ENCODE data around the gene TSPYL6. TPM values are rescaled to one million over a fixed set of nuclear protein-coding genes. Genes with fewer than 3 reads are reported as not detected.
"Not testable (repeated sequence)": the region's sequence is repeated elsewhere in the genome, so short reads cannot be mapped to it uniquely, and the experiment has no call there.

Gene TSPYL6
- total and polyA plus RNA-seq, 2 of the 8 experiments (the other 6 are each of a cell fraction or from before 2014, with no cell fraction given): not detected

GRCh38 chr2:54265081-54265480 lies 9.1 kb upstream of the TSPYL6 start:
- FAIRE-seq; H2AFZ ChIP-seq (ENCODE audit: low read length); H3K27ac ChIP-seq (ENCODE audit: low read depth, low read length); H3K9ac ChIP-seq (replicated peaks in 1 of 4; ENCODE audit: extremely low read depth in 1 of 4, low read depth in 3 of 4, low read length in 3 of 4); H3K18ac ChIP-seq (ENCODE audit: extremely low read depth, low read length); H3K4me1 ChIP-seq (replicated peaks in 1 of 4; ENCODE audit: control insufficient read depth in 3 of 4, insufficient read depth in 4 of 4, low read length in 3 of 4); H2AK5ac ChIP-seq (ENCODE audit: low read depth, low read length); H2BK20ac ChIP-seq (ENCODE audit: low read length); H3K4ac ChIP-seq (replicated peaks; ENCODE audit: insufficient read length, low read depth, low read length); H3K4me3 ChIP-seq (ENCODE audit: extremely low read depth in 1 of 4, insufficient read depth in 2 of 4, low read depth in 3 of 4, low read length in 4 of 4); H4K91ac ChIP-seq (replicated peaks; ENCODE audit: insufficient read length, low read length); H3K14ac ChIP-seq (ENCODE audit: insufficient read length); H3K79me2 ChIP-seq (ENCODE audit: control insufficient read depth in 1 of 2, insufficient read depth in 2 of 2, low read length in 2 of 2); H3K36me3 ChIP-seq (ENCODE audit: control insufficient read depth in 2 of 4, insufficient read depth in 4 of 4, low read length in 3 of 4); H3K9me3 ChIP-seq (ENCODE audit: insufficient read depth in 2 of 2, low read depth in 1 of 2, low read length in 1 of 2); H3K4me2 ChIP-seq (ENCODE audit: insufficient read depth in 1 of 2, low read depth in 2 of 2, low read length in 2 of 2); H3K23ac ChIP-seq (ENCODE audit: insufficient read length); H2BK5ac ChIP-seq (ENCODE audit: low read depth, low read length); H2BK120ac ChIP-seq (replicated peaks; ENCODE audit: low read depth, low read length); H3K56ac ChIP-seq (replicated peaks; ENCODE audit: insufficient read length, low read depth, low read length); POLR2A ChIA-PET (ENCODE audit: partially characterized antibody); H3K23me2 ChIP-seq (ENCODE audit: low read depth, low read length); H4K5ac ChIP-seq (ENCODE audit: insufficient read length, low read depth, low read length); H2BK15ac ChIP-seq (ENCODE audit: low read length); H2BK12ac ChIP-seq (ENCODE audit: low read depth, low read length); H3K27me3 ChIP-seq (replicated peaks in 1 of 4; ENCODE audit: control insufficient read depth in 3 of 4, extremely low read depth in 1 of 4, insufficient read depth in 3 of 4, low read length in 3 of 4); H4K20me1 ChIP-seq (replicated peaks in 1 of 2; ENCODE audit: control insufficient read depth in 1 of 2, insufficient read depth in 2 of 2, low read length in 2 of 2); H4K8ac ChIP-seq (ENCODE audit: extremely low read depth, insufficient read depth, low read length); DNase-seq (ENCODE audit: low read depth in 1 of 2, low spot score in 2 of 2); H3K79me1 ChIP-seq (ENCODE audit: low read depth, low read length): not testable (repeated sequence)
- CTCF ChIA-PET (ENCODE audit: partially characterized antibody): interaction anchor here (1.2 to 1.4 kb wide), 2 partner anchors 14 to 158 kb away, joined by 3 to 4 read pairs; no protein-coding TSS in a partner anchor
- WGBS, 2 experiments (ENCODE audit: extremely low coverage in 1 of 2, insufficient coverage in 1 of 2, insufficient read length in 1 of 2, insufficient replicate concordance in 2 of 2, low coverage in 1 of 2, low lambda C conversion rate in 2 of 2, missing lambda C conversion rate in 1 of 2): 80% methylated on average over 1 of the region's 1 CpG; no CpG with 5 or more reads in 1 of the 2 experiments

All from H1 (cell line).